SW 1271 (cell line): ENCODE data around the gene CATSPERE.

Experiments used
- DNase-seq, 2 experiments: peaks; one replicate each; lab custom pipeline; 2025; lab: John Stamatoyannopoulos, UW

Gene CATSPERE, protein sequence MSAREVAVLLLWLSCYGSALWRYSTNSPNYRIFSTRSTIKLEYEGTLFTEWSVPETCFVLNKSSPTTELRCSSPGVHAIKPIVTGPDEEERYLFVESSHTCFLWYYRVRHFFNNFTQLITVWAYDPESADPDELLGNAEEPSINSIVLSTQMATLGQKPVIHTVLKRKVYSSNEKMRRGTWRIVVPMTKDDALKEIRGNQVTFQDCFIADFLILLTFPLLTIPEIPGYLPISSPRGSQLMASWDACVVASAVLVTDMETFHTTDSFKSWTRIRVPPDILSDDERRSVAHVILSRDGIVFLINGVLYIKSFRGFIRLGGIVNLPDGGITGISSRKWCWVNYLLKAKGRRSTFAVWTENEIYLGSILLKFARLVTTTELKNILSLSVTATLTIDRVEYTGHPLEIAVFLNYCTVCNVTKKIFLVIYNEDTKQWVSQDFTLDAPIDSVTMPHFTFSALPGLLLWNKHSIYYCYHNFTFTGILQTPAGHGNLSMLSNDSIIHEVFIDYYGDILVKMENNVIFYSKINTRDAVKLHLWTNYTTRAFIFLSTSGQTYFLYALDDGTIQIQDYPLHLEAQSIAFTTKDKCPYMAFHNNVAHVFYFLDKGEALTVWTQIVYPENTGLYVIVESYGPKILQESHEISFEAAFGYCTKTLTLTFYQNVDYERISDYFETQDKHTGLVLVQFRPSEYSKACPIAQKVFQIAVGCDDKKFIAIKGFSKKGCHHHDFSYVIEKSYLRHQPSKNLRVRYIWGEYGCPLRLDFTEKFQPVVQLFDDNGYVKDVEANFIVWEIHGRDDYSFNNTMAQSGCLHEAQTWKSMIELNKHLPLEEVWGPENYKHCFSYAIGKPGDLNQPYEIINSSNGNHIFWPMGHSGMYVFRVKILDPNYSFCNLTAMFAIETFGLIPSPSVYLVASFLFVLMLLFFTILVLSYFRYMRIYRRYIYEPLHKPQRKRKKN

DNA sequence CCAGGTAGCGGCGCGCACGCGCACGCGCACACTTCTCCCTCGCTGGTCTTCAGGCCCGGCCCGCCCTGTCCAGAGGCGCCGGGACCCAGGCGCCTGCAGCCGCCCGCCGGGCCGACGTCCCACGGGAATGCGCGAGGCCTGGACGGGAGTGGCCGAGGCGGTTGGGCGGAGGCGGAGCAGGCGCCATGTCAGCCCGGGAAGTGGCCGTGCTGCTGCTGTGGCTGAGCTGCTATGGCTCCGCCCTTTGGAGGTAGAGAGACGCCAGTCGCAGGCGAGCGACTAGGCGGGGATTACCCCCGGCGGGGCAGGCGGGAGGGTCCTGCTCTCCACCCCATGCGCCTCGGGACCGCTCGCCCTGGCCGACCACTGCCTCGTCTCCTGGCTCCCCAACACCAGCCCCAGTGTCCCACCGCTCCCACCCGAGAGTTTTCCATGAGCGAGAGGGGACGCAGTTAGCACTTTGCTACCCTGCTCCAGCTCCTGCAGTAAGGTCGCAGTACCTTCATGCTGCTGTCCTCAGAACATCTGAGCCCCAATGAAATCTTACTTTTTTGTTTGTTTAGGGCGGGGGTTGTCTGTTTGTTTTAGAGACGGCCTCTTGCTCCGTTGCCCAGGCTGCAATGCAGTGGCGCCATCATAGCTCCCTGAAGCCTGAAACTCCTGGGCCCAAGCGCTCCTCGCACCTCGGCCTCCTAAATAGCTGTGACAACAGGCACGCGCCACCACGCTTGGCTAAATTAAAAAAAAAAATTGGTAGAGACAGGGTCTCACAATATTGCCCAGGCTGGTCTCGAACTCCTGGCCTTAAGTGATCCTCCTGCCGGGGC lies at the start of gene CATSPERE:
Gene CATSPERE, plus strand, starts transcription at position 29 of the 827 bp plus-strand sequence. Its CDS starts 157 bp downstream, at position 186.
- peak; percentile 36 to 69 for DNase-seq

DNA sequence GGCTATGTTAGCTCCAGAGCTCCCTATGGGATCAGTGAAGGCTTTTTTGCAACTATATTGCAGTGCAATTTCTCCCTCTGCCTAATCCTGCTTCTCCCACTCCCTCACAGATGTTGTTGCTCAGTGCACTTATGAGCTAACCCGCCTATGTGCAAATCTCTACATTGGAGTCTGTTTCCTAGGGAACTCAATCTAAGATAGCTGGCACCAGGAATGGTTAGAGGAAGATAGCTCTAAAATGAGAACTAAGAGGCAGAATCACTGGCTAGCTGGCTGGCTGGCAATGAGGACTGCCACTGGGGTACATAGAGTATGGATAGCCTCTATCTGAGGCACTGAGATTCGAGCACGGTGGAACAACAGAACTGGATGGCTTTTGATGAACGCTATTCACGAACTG lies 48.9 kb upstream of the CATSPERE start:
- no peak for DNase-seq

DNA sequence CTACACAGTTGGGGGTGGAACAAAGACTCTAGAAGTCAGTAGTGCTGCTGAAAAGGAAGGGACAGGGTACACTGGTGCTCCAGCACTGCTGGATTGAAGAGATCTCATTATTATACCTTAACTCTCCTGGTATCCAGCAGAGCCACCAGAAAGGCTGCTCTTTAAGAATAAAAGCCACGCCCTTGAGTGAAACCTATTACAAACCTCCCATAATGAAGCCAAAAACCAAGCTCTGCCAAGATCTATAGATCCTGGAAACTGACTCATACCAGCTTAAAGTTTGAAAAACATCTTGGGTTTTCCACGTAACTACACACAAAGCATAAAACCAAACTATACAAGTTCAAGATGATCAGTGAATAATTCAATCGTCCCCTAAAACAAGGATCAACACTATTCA lies 47.3 kb upstream of the CATSPERE start:
- no peak for DNase-seq

DNA sequence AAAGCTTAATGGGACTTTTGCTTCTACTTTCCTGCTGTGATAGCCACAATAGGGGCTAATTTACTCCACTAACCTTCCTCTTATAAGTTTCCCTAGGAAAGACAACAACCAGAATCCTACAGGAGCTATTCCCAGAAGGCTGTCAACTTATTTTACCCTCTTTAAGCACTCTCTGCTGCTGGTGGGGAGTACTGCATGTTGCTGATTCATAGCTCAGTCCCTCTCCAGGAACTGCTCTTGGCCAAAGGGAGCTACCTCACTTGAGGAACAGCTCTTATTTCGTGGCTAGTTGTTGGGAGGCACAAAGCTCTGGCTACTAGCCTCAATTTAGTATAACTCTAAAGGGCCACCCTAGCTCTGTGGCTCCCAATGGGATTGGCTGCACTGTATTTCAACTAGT lies 46.5 kb upstream of the CATSPERE start:
- DNase-seq: no peak

DNA sequence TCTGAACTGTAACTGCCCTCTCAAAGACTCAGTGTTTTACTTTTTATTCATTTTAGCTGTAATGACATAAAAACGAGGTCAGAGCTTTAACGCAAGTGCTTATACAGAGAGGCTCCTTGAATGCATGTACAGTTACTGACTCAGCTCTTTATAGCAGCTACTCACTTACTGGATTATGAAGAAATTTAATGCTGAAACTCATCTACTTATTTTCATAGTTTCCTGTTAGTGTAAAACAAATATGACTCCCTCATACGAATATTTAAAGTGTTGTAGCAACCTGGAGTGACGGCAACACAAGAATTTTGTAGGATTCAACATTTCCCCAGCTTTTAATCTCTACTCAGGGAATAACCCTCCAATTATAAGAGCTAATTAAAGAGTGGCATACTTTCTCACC lies 42.0 kb upstream of the CATSPERE start:
- DNase-seq: no peak

DNA sequence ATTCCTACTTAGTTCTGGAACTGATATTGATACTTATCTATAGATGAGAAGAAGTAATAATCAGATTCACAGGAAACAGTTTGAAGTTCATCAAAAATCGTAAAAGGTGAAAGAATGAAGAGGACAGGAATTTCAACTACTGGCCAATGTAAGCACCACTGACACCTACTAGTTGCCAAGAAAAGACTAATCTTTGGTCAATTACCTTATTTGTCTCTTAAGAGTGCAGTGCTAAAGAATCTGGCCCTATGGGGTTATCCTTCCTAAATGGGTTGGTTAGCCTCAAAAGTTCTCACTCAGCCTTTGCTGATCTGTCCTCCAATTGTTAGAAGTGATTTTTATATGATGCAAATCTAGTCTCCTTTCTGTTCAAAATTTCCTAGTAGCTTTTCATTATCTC lies 38.9 kb upstream of the CATSPERE start:
- no peak for DNase-seq

DNA sequence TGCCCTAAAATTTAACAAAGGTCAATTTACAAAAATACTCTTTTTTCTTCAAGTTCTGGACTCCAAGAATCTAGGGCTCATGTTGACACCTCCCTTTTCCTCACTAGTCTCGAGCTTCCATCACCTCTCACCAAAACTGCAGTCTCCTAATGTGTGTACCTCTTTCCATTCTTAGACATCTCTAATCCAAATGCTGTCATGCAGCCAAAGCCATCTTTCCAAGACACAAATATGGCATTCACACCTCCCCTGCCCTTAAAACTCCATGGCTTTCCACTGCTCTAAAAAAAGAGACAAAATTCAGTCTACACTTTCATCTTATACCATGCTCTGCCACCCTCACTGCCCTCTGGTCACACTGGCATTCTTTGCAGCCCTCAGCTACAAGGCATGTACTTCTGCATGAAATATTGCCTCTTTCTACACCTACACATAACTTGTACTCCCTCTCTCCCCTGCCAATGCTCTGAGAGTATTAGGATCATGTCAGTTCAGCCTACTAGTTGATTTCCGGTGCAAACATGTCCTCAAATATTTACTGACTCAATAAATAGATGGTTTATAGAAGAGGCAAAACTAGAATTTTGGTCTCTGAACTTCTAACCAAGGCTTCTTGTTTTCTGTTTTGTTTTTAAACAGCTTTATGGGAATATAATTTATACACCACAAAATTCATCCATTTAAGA lies 36.3 kb upstream of the CATSPERE start:
- DNase-seq: no peak

DNA sequence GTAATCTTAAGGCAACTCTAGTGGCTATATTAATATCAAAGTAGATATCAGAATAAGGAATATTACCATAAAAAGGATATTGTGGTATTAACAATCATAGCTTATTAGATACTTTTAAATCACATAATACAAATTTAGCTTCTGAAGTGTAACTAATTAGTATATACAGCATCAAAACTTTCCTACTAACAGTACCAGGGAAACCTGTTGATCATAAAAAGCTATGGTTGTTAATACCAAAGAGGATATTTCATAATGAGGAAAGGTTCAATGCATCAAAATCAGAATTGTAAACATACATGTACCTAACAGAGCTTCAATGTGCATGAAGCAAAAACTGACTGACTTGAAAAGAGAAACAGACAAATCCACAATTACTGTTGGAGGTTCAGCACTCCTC lies 33.4 kb upstream of the CATSPERE start:
- no peak for DNase-seq

DNA sequence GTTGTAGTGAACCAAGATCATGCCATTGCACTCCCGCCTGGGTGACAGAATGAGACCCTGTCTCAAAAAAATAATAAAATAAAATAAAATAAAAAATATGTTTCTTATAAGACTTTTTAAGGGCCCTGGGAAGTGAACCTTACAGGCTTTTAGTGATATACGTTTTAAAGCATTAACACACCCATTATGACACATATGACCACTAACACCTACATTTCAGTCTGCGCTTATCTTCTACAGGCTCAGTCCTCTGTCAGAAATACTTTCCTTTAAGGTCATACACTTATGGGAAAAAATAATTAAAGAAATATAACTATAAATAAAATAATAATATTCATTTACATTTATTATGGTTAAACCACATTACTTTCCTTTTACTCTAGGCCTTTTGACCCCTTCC lies 31.3 kb upstream of the CATSPERE start:
- DNase-seq: no peak

DNA sequence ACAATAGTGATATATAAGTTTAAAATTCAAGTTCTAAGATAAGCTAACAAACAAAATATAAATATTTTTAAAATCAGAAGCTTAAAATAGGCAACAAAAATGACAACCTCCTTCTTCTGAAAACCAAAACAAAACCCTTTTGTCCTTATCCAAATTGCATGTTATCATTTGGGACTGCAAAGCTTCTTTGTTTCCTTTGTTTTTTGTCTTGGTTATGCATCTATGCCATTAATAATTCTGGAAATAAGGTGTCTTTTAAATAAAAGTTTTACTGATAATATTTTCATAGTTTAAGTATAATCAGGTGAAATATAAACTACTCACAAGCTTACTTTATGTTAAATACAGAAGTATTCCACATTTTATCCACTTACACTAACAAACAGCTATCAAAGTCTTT lies 29.9 kb upstream of the CATSPERE start:
- no peak for DNase-seq

DNA sequence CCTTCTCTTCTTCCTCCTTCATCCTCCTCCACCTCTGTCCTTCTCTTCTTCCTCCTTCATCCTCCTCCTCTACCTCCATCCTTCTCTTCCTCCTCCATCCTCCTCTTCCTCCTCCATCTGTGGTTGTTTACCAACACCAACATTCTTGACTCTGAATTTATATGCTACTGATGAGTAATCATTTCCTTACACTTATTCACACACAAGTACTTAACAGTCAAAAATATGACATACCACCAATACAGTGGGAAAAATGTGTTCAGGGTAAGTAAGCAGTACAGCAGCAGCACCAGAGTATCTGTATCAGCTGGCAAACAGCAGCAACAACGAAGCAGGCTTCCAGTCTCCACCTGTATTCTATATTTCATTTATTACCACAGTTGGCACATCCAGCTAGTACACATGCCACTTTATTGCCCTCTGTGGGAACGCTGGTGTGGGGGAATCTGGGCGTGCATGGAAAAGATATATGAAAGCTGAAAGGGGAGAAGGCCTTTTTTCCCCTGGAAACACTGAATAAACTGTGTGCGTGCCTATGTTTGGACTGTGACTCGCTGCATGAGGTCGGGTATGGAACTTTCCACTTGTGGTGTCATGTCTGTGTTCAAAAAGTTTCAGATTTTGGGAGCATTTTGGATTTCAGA lies 25.4 kb upstream of the CATSPERE start:
- DNase-seq: peak in 1 of 2 experiments; percentile 22

DNA sequence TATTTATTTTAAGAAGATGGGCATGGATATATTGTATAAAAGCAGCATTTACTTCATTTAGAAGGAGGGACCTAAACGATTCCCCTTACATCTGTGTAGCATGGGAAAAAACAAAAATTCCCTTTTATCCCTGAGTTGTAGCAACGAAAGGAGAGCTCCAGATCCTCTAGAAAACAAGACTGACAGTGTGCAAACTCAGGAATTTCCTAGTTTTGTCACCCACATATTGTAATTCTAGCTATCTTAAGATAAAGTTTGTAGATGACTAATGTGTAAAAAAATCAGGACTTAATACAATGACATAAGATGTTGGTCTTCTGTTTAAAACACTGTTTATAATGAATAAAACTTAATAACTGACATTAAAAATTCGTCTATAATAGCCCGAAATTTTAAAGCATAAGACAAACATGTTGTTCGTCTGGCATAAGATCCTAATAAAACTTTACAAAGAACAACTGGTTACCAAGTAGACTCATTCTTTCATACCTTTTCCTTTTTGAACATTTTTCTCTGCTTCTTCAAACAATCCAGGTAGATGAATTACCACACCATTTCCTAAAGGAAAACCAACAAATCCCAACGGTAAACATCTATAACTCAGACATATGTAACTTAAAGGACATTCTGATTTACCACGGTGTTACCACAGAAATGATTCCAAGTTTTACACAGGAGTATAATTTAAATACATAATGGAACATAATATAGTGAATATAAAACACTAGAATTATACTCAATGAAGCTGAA lies 24.6 kb upstream of the CATSPERE start:
- no peak for DNase-seq

DNA sequence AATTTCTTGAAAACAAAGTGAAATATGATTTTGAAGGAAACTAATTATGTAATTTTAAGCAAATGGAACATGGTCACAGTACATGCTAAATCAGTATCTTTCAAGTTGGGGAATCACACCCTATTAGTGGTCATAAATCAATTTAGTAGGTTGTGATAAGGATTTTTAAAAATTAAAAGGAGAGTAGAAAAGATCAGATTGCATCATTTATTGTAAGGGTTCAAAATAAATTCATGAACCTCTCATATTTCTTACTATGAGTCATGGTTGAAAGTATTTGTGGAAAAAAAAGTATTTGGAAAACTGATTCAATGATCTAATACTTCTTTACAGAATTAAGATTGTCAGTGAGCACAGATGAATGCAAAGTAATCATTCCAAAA lies 24.0 kb upstream of the CATSPERE start:
- DNase-seq: no peak

DNA sequence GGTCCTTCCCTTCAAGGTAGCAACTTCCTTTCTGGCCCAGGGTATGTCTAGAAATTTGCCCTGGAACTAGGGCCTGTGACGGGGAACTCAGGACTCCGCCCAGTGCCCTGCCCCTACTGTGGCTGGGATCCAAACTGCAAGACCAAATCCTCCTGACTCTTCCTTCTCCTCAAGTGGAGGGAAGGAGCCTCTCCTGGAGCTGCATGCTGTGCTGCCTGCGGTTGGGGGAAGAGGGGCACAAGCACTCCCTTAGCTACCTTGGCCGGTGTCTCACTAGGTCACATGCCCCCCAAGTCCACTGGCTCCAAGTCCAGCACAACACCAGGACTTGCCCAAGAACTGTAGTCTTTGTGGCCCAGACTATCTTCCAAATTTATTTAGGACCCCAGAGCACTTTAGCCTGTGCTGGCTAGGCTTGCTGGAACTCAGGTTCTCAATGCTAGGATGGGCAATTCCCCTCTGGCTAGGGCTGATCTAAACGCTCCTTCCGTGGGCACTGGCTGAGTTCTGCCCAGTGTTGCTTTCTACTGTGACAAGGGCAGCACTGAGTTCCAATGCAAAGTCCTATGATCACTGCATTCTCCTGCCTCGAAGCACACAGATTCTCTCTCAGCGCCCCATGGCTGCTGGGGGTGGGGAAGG lies 21.6 kb upstream of the CATSPERE start:
- no peak for DNase-seq

DNA sequence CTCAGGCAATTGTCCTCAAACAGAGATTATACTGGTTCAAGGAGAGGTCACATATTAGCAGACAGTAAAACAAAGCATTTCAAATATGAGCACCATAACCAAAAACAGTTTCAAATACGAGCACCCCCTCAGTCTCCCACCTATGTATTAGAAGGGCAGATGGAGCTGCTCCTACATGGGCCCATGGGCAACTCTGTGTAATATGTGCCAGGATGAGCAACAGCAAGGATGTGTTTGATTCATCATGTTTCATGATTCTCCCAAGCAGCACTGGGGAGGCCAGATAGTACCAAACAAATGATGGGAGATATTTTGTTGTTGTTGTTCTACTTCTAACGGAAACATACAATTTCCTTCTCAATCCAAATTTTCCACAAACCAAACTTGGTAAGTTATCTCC lies 18.2 kb upstream of the CATSPERE start:
- no peak for DNase-seq

DNA sequence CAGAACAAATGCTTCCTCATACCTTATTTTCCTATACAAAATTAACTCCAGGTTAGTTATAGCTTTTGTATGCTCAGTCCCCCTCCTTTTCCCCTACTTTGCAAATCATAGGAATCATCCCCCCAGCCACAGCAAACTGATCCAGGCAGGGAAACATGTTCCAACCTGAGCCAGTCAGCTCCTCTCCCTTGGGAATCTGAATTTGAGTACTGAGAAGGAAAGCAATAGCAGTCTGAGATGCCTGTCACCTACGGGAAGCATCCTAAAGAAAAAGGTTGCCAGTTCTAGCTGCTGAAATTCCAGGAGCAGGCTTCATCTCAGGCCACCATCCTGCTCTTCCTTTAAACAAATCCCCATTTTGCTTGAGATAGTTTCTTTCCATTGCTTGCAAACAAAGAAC lies 16.2 kb upstream of the CATSPERE start:
- DNase-seq: no peak

DNA sequence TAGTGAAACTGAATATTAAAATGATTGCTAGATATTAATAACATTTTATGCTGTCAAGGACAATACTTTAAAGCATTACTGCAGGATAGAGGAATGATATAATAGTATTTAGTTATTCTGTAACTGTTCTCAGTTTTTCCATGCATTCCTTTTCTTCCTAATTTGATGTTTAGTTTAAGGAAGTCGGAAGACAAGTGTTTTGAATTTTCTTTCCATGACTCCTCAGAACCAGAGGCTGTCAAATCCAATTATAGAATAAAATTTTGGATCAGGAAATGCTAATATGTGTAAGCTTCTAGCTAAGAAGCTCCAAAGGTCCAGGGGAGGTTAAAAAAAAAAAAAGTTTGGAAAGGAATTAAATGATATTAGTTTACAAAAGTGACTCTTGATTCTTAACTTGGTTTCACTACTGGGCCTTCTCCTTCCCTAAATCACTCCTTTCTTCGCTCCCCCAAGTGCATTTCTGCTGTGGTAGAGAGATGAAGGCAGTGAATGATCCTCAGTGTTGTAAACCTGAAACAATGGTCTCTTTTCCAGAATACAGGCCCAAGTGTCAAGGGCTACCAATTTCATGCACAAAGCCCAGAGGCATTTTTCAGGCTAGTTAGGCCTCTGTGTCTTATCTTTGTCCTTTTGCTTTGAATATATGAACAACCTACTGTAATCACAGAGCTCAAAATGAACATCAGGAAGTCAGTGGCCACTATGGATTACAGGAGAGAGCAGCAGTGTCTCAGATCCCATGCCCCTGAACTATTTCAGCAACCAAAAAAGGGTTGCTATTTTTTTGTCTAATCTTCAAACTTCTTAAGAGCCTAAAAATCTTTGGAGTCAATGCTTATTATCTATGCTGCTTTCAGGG lies 15.5 kb upstream of the CATSPERE start:
- DNase-seq: no peak

DNA sequence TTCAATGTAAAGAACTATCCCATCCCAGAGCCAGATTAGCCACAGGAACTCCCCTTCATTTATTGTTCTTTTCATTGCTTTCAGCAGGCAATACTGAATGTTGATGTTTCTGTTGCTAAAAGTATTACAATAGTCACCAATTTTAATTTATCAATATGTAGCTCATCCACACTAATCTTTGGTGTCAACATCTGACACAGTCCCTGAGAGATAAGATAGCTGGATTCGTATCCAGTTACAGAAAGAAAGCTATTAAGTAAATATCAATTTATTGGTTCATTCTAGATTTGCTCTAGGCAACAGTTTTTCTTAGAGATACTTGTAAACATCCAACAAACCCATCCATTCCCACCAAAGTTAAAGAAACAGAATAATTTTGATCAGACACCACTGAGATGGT lies 14.0 kb upstream of the CATSPERE start:
- DNase-seq: no peak

DNA sequence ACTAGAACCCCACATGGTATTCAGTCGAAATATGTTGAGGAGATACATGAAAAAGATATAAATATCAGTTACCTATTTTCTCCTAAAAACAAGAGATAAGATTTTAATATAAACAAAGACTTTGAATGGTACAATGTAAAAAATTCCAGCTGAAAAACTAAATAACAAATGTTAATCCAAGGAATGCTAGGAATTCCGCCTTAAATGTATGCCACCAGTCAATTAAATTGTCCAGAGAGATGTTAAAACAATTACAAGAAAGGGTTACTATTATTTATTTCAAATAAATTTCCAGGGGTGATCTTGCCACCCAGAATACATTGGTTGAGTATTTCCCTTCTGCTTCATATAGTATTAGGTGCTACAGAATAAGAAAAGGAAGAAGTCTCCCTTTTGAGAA lies 13.5 kb upstream of the CATSPERE start:
- no peak for DNase-seq
